Measurements from ENCODE around the gene TMEM116.

The TMEM116 gene

DNA sequence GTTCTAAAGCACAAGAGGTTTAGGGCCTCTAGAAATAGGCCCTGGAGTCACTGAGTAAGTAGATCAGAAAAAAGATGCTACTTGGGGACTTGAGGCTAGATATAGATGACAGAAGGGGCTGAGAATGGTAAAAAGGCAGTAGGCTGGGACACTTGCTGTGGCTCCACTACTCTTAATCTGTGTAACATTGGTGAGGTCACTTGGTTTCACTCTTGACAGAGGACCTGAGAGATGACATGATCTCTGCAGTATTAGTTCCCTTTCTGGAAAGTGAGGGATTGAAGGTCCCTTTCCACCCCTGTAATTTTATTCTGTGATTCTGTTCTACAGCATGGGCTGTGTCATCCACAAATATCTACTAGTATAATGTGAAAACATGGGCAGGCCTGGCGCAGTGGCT is 131.2 kb downstream of the TMEM116 start:
- TF ChIP-seq, protein P1, sequence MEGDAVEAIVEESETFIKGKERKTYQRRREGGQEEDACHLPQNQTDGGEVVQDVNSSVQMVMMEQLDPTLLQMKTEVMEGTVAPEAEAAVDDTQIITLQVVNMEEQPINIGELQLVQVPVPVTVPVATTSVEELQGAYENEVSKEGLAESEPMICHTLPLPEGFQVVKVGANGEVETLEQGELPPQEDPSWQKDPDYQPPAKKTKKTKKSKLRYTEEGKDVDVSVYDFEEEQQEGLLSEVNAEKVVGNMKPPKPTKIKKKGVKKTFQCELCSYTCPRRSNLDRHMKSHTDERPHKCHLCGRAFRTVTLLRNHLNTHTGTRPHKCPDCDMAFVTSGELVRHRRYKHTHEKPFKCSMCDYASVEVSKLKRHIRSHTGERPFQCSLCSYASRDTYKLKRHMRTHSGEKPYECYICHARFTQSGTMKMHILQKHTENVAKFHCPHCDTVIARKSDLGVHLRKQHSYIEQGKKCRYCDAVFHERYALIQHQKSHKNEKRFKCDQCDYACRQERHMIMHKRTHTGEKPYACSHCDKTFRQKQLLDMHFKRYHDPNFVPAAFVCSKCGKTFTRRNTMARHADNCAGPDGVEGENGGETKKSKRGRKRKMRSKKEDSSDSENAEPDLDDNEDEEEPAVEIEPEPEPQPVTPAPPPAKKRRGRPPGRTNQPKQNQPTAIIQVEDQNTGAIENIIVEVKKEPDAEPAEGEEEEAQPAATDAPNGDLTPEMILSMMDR (IDR thresholded peaks at IDR 0.05; ENCODE audit: borderline replicate concordance, control extremely low read depth, extremely low read depth, insufficient read depth, missing control alignments), result no peak
- in situ Hi-C loops (cut with MboI; ENCODE audit: low sequenced_read_pairs, unreplicated experiment), result no loop called here

More for the DNA sequence above, 131.2 kb downstream of the TMEM116 start:
- DNase-seq (ENCODE audit: low spot score), result peak; percentile 68
